K562 (cell line): Measurements from ENCODE around the gene ASB7.

ENCODE experiments used
- ARID2 ChIP-seq: fragments of 450-650 bp; IDR thresholded peaks from 2 replicates; pipeline ENCODE4 v1.6.1; 2017; ENCODE audit warnings: antibody characterized with exemption, mild to moderate bottlenecking
- CEBPB ChIP-seq: fragments of 450-650 bp; IDR thresholded peaks from 2 replicates; pipeline ENCODE4 v1.6.1; 2016; ENCODE audit warnings: missing genetic modification characterization, missing compliant biosample characterization
- MIER1 ChIP-seq: fragments of 450-650 bp; IDR thresholded peaks from 2 replicates; pipeline ENCODE4 v1.6.1; 2016; ENCODE audit warnings: antibody characterized with exemption, mild to moderate bottlenecking, low read depth
- POLR2A ChIP-seq: fragments of 450-650 bp; conservative IDR thresholded peaks from 2 replicates; pipeline ENCODE4 v1.6.1; 2016
- SIX5 ChIP-seq, 2 experiments: IDR thresholded peaks; 2 replicates each; pipeline ENCODE4 v1.6.1; 2011; ENCODE audit warnings: low read length in 2 of 2, borderline replicate concordance in 1 of 2, low read depth in 1 of 2, mild to moderate bottlenecking in 1 of 2, moderate library complexity in 1 of 2; ENCODE audit not compliant: insufficient read depth in 1 of 2
- YY1 ChIP-seq, 3 experiments: IDR thresholded peaks; 2 replicates each; pipeline ENCODE4 v1.6.1; 2011; ENCODE audit warnings: low read length in 2 of 3, mild to moderate bottlenecking in 2 of 3, moderate library complexity in 2 of 3, borderline replicate concordance in 1 of 3, control low read depth in 1 of 3, low read depth in 1 of 3; ENCODE audit not compliant: insufficient read depth in 3 of 3, insufficient replicate concordance in 2 of 3, control insufficient read depth in 1 of 3, insufficient read length in 1 of 3; ENCODE audit errors: extremely low read depth in 1 of 3
- ZFX ChIP-seq: sonication (generic); formaldehyde crosslinking; IDR thresholded peaks from 2 replicates; pipeline ENCODE4 v1.8.0; 2022; ENCODE audit warnings: mild to moderate bottlenecking, missing genetic modification reagents, moderate library complexity
- TF ChIP-seq, protein P1 (sequence below), 3 experiments: IDR thresholded peaks in 2 of 3; conservative IDR thresholded peaks in 1 of 3; 2 replicates each; pipeline ENCODE4 v1.5.1; 2011 to 2012; ENCODE audit warnings: low read length in 3 of 3, mild to moderate bottlenecking in 3 of 3, control low read depth in 2 of 3, improper control_type of control experiment in 1 of 3, inconsistent platforms in 1 of 3, low read depth in 1 of 3, mixed read lengths in 1 of 3, moderate library complexity in 1 of 3; ENCODE audit not compliant: insufficient read depth in 2 of 3
- TF ChIP-seq, protein P2 (sequence below), 2 experiments: fragments of 450-650 bp in 1 of 2; sonication (generic) in 1 of 2; formaldehyde crosslinking in 1 of 2; IDR thresholded peaks in 1 of 2; conservative IDR thresholded peaks in 1 of 2; 2 replicates each; pipeline versions ENCODE4 v1.6.1 to v1.8.1; 2016 to 2023; ENCODE audit warnings: mild to moderate bottlenecking in 2 of 2, moderate library complexity in 2 of 2, inconsistent platforms in 1 of 2, missing genetic modification reagents in 1 of 2

DNA sequence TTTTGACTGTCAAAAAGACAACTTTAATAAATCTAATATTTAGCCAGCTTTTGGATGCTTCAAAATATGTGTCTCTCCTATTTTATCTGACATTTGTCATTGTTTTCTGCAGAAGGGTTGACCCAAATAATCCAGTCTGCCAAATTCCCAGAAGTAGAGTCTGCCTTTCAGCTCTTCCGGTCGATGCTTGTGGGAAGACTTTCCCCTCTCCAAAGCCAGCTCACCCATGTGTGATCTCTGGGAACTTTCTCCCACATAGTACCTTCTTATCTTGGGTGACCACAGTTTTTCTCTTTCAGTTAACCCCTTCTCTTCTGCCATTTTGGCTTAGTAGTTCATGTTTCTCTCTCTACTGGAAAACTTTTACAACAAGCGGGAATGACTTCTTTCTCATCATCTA is 94.1 kb downstream of the ASB7 start:
- TF ChIP-seq POLR2A (no peak), YY1 (IDR thresholded peaks at IDR 0.05; ENCODE audit: borderline replicate concordance in 1 of 3, control insufficient read depth in 1 of 3, extremely low read depth in 1 of 3, insufficient read depth in 3 of 3, insufficient read length in 1 of 3, insufficient replicate concordance in 2 of 3, low read depth in 1 of 3, low read length in 2 of 3) (no peak), CEBPB (no peak), ARID2 (no peak), MIER1 (no peak), ZFX (CRISPR knock-in tag) (no peak), SIX5 (IDR thresholded peaks at IDR 0.05; ENCODE audit: borderline replicate concordance in 1 of 2, insufficient read depth in 1 of 2, low read depth in 1 of 2, low read length in 2 of 2) (no peak)
- TF ChIP-seq, protein P1, sequence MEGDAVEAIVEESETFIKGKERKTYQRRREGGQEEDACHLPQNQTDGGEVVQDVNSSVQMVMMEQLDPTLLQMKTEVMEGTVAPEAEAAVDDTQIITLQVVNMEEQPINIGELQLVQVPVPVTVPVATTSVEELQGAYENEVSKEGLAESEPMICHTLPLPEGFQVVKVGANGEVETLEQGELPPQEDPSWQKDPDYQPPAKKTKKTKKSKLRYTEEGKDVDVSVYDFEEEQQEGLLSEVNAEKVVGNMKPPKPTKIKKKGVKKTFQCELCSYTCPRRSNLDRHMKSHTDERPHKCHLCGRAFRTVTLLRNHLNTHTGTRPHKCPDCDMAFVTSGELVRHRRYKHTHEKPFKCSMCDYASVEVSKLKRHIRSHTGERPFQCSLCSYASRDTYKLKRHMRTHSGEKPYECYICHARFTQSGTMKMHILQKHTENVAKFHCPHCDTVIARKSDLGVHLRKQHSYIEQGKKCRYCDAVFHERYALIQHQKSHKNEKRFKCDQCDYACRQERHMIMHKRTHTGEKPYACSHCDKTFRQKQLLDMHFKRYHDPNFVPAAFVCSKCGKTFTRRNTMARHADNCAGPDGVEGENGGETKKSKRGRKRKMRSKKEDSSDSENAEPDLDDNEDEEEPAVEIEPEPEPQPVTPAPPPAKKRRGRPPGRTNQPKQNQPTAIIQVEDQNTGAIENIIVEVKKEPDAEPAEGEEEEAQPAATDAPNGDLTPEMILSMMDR (IDR thresholded peaks at IDR 0.05 in 2 of 3, conservative IDR thresholded peaks at IDR 0.05 in 1 of 3; ENCODE audit: insufficient read depth in 2 of 3, low read depth in 1 of 3, low read length in 3 of 3): no peak
- TF ChIP-seq, protein P2, sequence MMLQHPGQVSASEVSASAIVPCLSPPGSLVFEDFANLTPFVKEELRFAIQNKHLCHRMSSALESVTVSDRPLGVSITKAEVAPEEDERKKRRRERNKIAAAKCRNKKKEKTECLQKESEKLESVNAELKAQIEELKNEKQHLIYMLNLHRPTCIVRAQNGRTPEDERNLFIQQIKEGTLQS (IDR thresholded peaks at IDR 0.05): no peak
- TF ChIP-seq, protein P2 (CRISPR knock-in tag; conservative IDR thresholded peaks at IDR 0.05): no peak
